HG03175 (cell line): Measurements from ENCODE around the gene RASAL2.
"Not testable (repeated sequence)": the region's sequence is repeated elsewhere in the genome, so short reads cannot be mapped to it uniquely, and the experiment has no call there.

Source experiments
- ATAC-seq: cut with Tn5 transposase; IDR thresholded peaks from one replicate; pipeline ENCODE4 v1.9.1; 2021; ENCODE audit warnings: mild to moderate bottlenecking, moderate library complexity; ENCODE audit not compliant: unreplicated experiment

The RASAL2 gene

GRCh38 chr1:178151831-178152230 lies 57.9 kb downstream of the RASAL2 start:
- no peak for ATAC-seq

DNA sequence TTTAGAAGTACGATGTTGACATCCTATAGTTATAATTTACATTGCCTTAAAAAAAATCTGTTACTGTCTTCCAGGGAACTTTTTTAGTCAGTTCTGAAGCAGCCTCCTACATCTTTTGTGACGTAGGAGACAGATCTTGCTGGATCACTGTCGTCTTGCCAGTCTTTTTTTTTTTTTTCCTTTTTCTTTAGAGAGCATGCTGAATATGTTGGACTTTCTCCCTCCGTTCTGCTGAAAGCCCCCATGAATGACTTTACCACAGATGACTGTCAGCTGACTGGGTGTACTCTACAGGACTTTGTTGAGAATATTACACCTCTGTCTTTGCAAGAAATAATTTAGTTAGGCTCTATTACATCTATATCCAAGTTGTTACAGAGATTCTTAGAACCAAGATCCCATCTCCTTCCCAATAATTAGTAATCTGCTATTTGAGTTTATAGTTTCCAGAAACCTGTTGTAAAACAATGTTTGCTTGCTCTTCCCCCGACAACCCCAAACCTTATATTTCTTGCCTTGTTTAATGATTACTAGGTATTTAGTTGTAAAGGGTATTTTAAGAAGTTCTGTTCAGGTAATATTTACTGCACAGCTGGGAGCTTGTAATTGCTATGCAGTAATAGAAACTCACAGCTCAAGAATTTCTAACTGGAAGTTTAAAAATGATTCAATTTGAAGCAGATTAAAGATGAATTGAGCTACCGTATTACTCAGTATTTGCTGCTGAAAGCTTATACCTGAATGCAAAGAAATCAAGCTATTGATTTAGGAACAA lies 61.8 kb downstream of the RASAL2 start:
- no peak for ATAC-seq

DNA sequence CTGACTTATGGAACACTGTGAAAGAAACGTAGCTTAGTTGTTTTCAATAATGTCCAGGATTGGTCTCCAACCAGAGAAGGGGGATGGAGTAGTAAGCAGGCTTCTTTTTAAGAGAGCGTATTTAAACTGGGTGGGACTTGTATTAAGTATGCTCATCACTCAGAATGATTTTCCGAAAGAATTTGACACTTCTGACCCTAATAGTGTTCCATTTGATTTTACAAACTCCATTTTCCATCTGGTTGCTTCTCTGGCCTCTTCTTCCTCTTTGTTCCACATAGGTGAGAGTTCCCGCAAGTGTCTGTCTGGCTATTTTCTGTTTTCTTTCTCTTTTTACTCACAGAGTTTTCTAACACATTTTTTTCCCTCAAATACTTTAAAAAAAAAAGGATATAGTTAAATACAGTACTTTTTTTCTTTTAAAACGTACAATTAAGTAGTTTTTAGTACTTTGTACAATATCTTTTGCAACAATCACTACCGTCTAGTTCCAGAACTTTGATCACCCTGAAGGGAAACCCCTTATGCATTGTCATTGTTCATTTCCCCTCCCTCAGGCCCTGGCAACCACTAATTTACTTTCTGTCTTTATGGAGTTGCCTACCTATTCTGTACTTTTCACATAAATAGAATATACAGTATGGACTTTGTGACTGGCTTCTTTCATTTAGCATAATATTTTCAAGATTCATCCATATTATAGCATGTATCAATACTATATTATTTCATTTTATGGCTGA lies 67.0 kb downstream of the RASAL2 start:
- no peak for ATAC-seq

GRCh38 chr1:178161516-178161915 lies 67.6 kb downstream of the RASAL2 start:
- ATAC-seq, result no peak

GRCh38 chr1:178165196-178165595 lies 71.3 kb downstream of the RASAL2 start:
- ATAC-seq, result no peak

GRCh38 chr1:178166429-178167024 lies 72.6 kb downstream of the RASAL2 start:
- ATAC-seq, result no peak

GRCh38 chr1:178168536-178168935 lies 74.6 kb downstream of the RASAL2 start:
- ATAC-seq, result no peak

GRCh38 chr1:178169649-178170048 lies 75.7 kb downstream of the RASAL2 start:
- ATAC-seq, result no peak

DNA sequence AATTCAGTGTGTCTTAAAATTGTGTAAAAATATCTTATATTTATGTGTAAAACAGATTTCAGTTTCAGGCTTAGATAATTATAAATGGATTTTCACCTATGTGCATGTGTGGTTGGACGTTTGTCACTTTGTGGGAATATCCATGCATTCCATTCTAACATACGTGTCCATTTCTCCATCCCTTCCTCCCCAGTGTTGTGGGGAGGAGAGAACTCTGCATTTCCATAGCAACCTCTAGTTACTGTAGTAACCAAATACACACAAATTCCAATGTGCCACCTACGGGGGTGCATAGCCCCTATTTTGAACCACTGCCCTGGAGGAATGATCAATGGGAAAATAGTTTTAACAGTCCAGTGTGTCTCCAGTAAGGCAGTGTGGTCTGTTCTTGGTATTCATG lies 79.0 kb downstream of the RASAL2 start:
- ATAC-seq, result no peak

- ATAC-seq, result no peak
These were observed 80.6 kb downstream of the RASAL2 start for GRCh38 chr1:178174539-178174938.

- ATAC-seq, result no peak
These were observed 86.5 kb downstream of the RASAL2 start for GRCh38 chr1:178180405-178180804.

DNA sequence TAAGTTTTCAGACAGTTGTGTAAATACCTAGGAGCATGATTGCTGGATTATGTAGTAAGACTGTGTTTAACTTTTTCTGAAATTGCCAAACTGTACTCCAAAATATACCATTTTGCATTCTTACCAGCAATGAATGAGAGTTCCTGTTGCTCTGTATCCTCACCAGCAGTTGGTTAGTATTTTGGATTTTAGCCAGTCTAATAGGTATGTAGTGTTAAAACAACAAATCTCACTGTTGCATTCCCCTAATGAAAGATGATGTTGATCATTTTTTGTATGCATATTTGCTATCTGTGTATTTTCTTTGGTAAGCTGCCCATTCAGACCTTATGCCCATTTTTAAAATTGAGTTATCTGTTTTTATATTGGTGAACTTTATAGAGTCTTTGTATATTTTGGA lies 89.9 kb downstream of the RASAL2 start:
- ATAC-seq, result no peak

DNA sequence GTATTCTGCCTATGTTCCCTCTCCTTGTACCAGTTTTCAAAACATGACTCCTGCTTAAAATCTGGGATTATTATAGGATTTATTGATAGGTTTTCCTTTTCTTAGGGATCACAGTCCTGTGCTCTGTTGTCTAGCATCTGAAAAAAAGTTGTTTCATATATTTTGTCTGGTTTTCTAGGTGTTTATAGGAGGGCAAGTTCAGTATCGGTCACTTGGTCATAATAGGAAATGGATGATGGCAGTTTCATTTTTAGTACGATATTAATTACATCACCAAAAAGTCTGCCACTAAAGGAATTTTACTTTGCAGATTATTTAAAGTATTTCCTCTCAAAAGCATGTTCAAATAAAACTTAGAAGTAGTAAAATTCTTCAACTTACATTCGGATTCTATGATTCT lies 94.4 kb downstream of the RASAL2 start:
- ATAC-seq, result no peak

DNA sequence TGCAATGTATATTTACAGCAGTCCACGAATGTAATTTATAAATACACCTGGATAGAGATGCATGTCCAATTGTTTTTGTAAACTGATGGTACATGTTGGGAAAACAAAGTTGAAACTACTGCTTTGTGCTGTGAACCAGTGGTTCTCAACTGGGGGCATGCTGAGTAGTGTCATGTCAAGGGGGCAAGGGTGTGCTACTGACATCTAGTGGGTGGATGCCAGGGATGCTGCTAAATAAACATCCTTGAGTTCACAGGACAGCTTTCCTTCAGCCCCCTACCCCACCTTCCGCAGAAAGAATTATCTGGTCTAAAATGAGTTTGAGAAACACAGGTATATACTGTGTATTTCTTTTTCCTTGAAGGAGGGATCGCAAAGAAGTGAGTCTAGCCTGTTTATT lies 95.9 kb downstream of the RASAL2 start:
- peak; percentile 63 for ATAC-seq

- no peak for ATAC-seq
These were observed 97.0 kb downstream of the RASAL2 start for GRCh38 chr1:178190881-178191280.

DNA sequence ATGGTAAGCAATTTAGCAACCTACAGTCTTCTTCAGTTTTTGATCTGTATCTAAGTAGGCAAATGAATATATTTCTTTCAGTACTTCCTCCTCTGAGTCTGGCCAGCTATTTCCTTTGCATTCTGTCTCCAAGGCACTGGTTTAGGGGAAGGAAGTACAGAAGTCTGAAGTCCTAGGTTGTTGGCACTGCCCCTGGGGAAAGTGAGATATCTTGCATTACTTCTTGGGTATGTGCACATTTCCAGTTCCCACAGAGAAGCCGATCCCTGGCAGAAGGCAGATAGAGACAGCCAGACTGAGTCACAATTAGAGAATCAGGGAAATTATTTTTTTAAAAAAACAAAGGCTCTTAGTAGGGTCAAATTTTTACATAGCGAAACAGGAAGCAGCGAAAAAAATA lies 98.8 kb downstream of the RASAL2 start:
- ATAC-seq, result no peak

DNA sequence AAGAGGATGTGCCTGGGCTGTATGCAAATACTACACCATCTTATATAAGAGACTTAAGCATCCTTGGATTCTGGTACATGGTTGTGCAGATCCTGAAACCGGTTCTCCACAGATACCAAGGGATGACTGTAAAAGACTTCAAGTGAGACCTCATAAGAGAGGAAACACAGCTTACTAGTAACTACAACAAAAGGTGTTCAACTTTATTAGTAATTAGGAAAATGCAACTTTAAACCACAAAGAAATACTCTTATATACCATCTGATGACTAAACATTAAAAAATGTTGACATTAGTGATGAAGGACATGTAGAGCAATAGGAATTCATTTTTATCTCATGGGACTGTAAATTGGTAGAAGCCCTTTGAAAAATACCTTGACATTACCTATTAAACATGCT lies 102.7 kb downstream of the RASAL2 start:
- no peak for ATAC-seq

DNA sequence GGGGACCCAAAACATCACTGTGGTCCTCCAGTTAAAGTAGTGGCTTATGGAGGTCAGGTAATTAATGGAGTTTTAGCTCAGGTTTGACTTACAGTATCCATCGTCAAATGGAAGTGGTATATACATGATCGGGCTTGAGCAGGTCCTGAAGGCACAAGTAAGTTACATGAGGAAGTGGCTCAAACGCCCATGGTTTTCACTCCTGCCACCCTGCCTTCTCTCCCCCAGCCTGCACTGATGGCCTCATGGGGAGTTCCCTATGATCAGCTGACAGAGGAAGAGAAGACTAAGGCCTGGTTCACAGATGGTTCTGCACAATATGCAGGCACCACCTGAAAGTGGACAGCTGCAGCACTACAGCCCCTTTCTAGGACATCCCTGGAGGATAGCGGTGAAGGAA lies 108.2 kb downstream of the RASAL2 start:
- ATAC-seq, result not testable (repeated sequence)

- not testable (repeated sequence) for ATAC-seq
These were observed 108.6 kb downstream of the RASAL2 start for GRCh38 chr1:178202546-178202945.

GRCh38 chr1:178208269-178208856 lies 114.5 kb downstream of the RASAL2 start:
- not testable (repeated sequence) for ATAC-seq

DNA sequence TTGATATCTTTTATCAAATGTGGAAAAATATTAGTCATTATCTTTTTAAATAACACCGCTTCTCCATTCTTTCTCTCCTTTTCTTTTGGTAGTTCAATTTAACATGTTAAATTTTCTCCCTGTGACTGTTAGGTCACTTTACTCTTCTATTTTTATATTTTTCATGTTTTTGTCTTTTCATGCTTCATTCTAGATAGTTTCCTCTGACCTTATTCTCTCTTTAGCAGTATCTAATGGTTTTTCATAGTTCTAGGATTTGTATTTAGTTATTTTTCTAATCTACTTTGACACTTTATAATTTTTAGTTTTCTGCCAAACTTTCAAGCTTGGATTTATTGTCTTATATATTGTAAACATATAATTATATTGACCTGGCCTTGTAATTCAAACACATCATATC lies 116.0 kb downstream of the RASAL2 start:
- ATAC-seq, result no peak

GRCh38 chr1:178218550-178218949 lies 124.6 kb downstream of the RASAL2 start:
- no peak for ATAC-seq
